ENCODE data around the gene SERPINB3. TPM values are rescaled to one million over a fixed set of nuclear protein-coding genes. Genes with fewer than 3 reads are reported as not detected.
"Not testable (repeated sequence)": the region's sequence is repeated elsewhere in the genome, so short reads cannot be mapped to it uniquely, and the experiment has no call there.

The SERPINB3 gene
- total RNA-seq, 2 experiments from 2014 or later = not detected

- ATAC-seq; H3K27ac Mint-ChIP-seq; H3K4me3 Mint-ChIP-seq; H3K36me3 Mint-ChIP-seq (ENCODE audit: low read depth); CTCF ChIA-PET; H3K9me3 Mint-ChIP-seq (ENCODE audit: insufficient read depth); H3K27me3 Mint-ChIP-seq (ENCODE audit: low read depth); H3K4me1 Mint-ChIP-seq (ENCODE audit: low read depth); DNase-seq; POLR2A ChIA-PET: not testable (repeated sequence)
Observed at GRCh38 chr18:63642668-63643356, 18.9 kb downstream of the SERPINB3 start.

GRCh38 chr18:63641157-63641680 is 20.5 kb downstream of the SERPINB3 start:
- H3K27me3 Mint-ChIP-seq (ENCODE audit: low read depth); H3K36me3 Mint-ChIP-seq (ENCODE audit: low read depth); H3K4me3 Mint-ChIP-seq; ATAC-seq; CTCF ChIA-PET; H3K9me3 Mint-ChIP-seq (ENCODE audit: insufficient read depth); H3K4me1 Mint-ChIP-seq (ENCODE audit: low read depth); DNase-seq; H3K27ac Mint-ChIP-seq; POLR2A ChIA-PET: not testable (repeated sequence)

GRCh38 chr18:63637703-63638102 is 24.0 kb downstream of the SERPINB3 start:
- Mint-ChIP-seq H3K4me1 (ENCODE audit: low read depth) (no peaks in the 10 kb centered on the region), H3K4me3 (no peak overlapping the region), H3K9me3 (ENCODE audit: insufficient read depth) (no peaks in the 10 kb centered on the region), H3K36me3 (ENCODE audit: low read depth) (no peaks in the 10 kb centered on the region), H3K27ac (no peak overlapping the region), H3K27me3 (ENCODE audit: low read depth) (no peaks in the 10 kb centered on the region)
- no peak for ATAC-seq
- ChIA-PET CTCF (no interaction called here), POLR2A (no interaction called here)
- no peak for DNase-seq

- POLR2A ChIA-PET = no interaction called here
- Mint-ChIP-seq H3K27ac (no peak overlapping the region), H3K27me3 (ENCODE audit: low read depth) (no peaks in the 10 kb centered on the region), H3K9me3 (ENCODE audit: insufficient read depth) (peaks cover 23% of the 10 kb centered on the region), H3K4me1 (ENCODE audit: low read depth) (no peaks in the 10 kb centered on the region), H3K4me3 (no peak overlapping the region), H3K36me3 (ENCODE audit: low read depth) (no peaks in the 10 kb centered on the region)
- DNase-seq (no peak), ATAC-seq (no peak)
- CTCF ChIA-PET = no interaction called here
Observed at GRCh38 chr18:63627819-63628218, 33.9 kb downstream of the SERPINB3 start.

- Mint-ChIP-seq H3K4me1 (ENCODE audit: low read depth) (no peaks in the 10 kb centered on the region), H3K9me3 (ENCODE audit: insufficient read depth) (peaks cover 23% of the 10 kb centered on the region), H3K36me3 (ENCODE audit: low read depth) (no peaks in the 10 kb centered on the region), H3K27ac (no peak overlapping the region), H3K4me3 (no peak overlapping the region), H3K27me3 (ENCODE audit: low read depth) (no peaks in the 10 kb centered on the region)
- no peak for DNase-seq
- no peak for ATAC-seq
- CTCF ChIA-PET = no interaction called here
- POLR2A ChIA-PET = no interaction called here
Observed at GRCh38 chr18:63626431-63626830, 35.3 kb downstream of the SERPINB3 start.

- ATAC-seq = no peak
- H3K27ac Mint-ChIP-seq = no peak overlapping the region
- H3K4me3 Mint-ChIP-seq = no peak overlapping the region
- H3K27me3 Mint-ChIP-seq (ENCODE audit: low read depth) = no peaks in the 10 kb centered on the region
- no peak for DNase-seq
- CTCF ChIA-PET = no interaction called here
- no peaks in the 10 kb centered on the region for H3K4me1 Mint-ChIP-seq (ENCODE audit: low read depth)
- POLR2A ChIA-PET = no interaction called here
- H3K36me3 Mint-ChIP-seq (ENCODE audit: low read depth) = no peaks in the 10 kb centered on the region
- peaks cover 23% of the 10 kb centered on the region for H3K9me3 Mint-ChIP-seq (ENCODE audit: insufficient read depth)
Observed at GRCh38 chr18:63624863-63625262, 36.8 kb downstream of the SERPINB3 start.

GRCh38 chr18:63619661-63620060 is 42.0 kb downstream of the SERPINB3 start:
- Mint-ChIP-seq H3K4me3 (no peak overlapping the region), H3K4me1 (ENCODE audit: low read depth) (no peaks in the 10 kb centered on the region), H3K36me3 (ENCODE audit: low read depth) (no peaks in the 10 kb centered on the region), H3K9me3 (ENCODE audit: insufficient read depth) (peaks cover 10% of the 10 kb centered on the region), H3K27ac (no peak overlapping the region), H3K27me3 (ENCODE audit: low read depth) (no peaks in the 10 kb centered on the region)
- ChIA-PET CTCF (no interaction called here), POLR2A (no interaction called here)
- no peak for DNase-seq
- ATAC-seq = no peak

- Mint-ChIP-seq H3K9me3 (ENCODE audit: insufficient read depth) (no peaks in the 10 kb centered on the region), H3K4me3 (no peak overlapping the region), H3K27ac (no peak overlapping the region), H3K27me3 (ENCODE audit: low read depth) (no peaks in the 10 kb centered on the region), H3K36me3 (ENCODE audit: low read depth) (no peaks in the 10 kb centered on the region), H3K4me1 (ENCODE audit: low read depth) (no peaks in the 10 kb centered on the region)
- ChIA-PET CTCF (no interaction called here), POLR2A (no interaction called here)
- DNase-seq (no peak), ATAC-seq (no peak)
Observed at GRCh38 chr18:63617915-63618234, 43.8 kb downstream of the SERPINB3 start.

GRCh38 chr18:63617049-63617914 is 44.4 kb downstream of the SERPINB3 start:
- no peak for ATAC-seq
- H3K27ac Mint-ChIP-seq = no peak overlapping the region
- DNase-seq = no peak
- ChIA-PET CTCF (no interaction called here), POLR2A (no interaction called here)
- no peaks in the 10 kb centered on the region for H3K9me3 Mint-ChIP-seq (ENCODE audit: insufficient read depth)
- no peak overlapping the region for H3K4me3 Mint-ChIP-seq
- no peaks in the 10 kb centered on the region for H3K27me3 Mint-ChIP-seq (ENCODE audit: low read depth)
- H3K36me3 Mint-ChIP-seq (ENCODE audit: low read depth) = no peaks in the 10 kb centered on the region
- no peaks in the 10 kb centered on the region for H3K4me1 Mint-ChIP-seq (ENCODE audit: low read depth)

- ChIA-PET CTCF (no interaction called here), POLR2A (no interaction called here)
- ATAC-seq (no peak), DNase-seq (no peak)
- no peaks in the 10 kb centered on the region for H3K9me3 Mint-ChIP-seq (ENCODE audit: insufficient read depth)
- H3K36me3 Mint-ChIP-seq (ENCODE audit: low read depth) = no peaks in the 10 kb centered on the region
- no peak overlapping the region for H3K27ac Mint-ChIP-seq
- no peaks in the 10 kb centered on the region for H3K4me1 Mint-ChIP-seq (ENCODE audit: low read depth)
- no peaks in the 10 kb centered on the region for H3K27me3 Mint-ChIP-seq (ENCODE audit: low read depth)
- H3K4me3 Mint-ChIP-seq = no peak overlapping the region
Observed at GRCh38 chr18:63613420-63613819, 48.3 kb downstream of the SERPINB3 start.

GRCh38 chr18:63606526-63606925 is 55.2 kb downstream of the SERPINB3 start:
- POLR2A ChIA-PET = no interaction called here
- Mint-ChIP-seq H3K4me1 (ENCODE audit: low read depth) (no peaks in the 10 kb centered on the region), H3K4me3 (no peak overlapping the region), H3K36me3 (ENCODE audit: low read depth) (no peaks in the 10 kb centered on the region), H3K9me3 (ENCODE audit: insufficient read depth) (no peaks in the 10 kb centered on the region), H3K27me3 (ENCODE audit: low read depth) (peaks cover 6% of the 10 kb centered on the region), H3K27ac (no peak overlapping the region)
- ATAC-seq (no peak), DNase-seq (no peak)
- CTCF ChIA-PET = interaction anchor here (1.5 kb wide), 1 partner anchor 12 kb away, joined by 3 read pairs; no protein-coding TSS in a partner anchor
